Uterus (tissue), 4 donors: ENCODE measurements around the gene EIF3A. TPM values are rescaled to one million over a fixed set of nuclear protein-coding genes. Genes with fewer than 3 reads are reported as not detected.

Source experiments
- DNase-seq, 2 donors: peaks; one replicate each; pipeline ENCODE4 v3.0.0-alpha.2; 2019 to 2020
- H3K27ac ChIP-seq, 2 donors: fragments of 200-600 bp; sonication (generic); 1 replicate in 1 of 2; 2 replicates in 1 of 2; pipeline ENCODE4 v1.5.1; 2016 to 2018
- H3K27me3 ChIP-seq, 2 donors: fragments of 200-600 bp; sonication (generic); one replicate each; pipeline ENCODE4 v1.5.1; 2018 to 2019; ENCODE audit warnings: control low read depth in 1 of 2
- H3K36me3 ChIP-seq, 2 donors: fragments of 200-600 bp; sonication (generic); one replicate each; pipeline ENCODE4 v1.5.1; 2019; ENCODE audit warnings: control low read depth in 1 of 2
- H3K4me1 ChIP-seq, 2 donors: fragments of 200-600 bp; sonication (generic); one replicate each; pipeline ENCODE4 v1.5.1; 2018 to 2019; ENCODE audit warnings: control low read depth in 1 of 2
- H3K4me3 ChIP-seq, 2 donors: fragments of 200-600 bp; sonication (generic); 1 replicate in 1 of 2; 2 replicates in 1 of 2; pipeline ENCODE4 v1.5.1; 2018 to 2019; ENCODE audit warnings: mild to moderate bottlenecking in 1 of 2
- H3K9me3 ChIP-seq, 2 donors: fragments of 200-600 bp; sonication (generic); one replicate each; pipeline ENCODE4 v1.5.1; 2019; ENCODE audit warnings: control low read depth in 1 of 2
- CTCF ChIP-seq, 4 experiments: fragments of 200-600 bp in 2 of 4; fragments of 450-650 bp in 2 of 4; sonication (generic) in 2 of 4; IDR thresholded peaks; one replicate each; pipeline ENCODE4 v1.5.1; 2016 to 2019; ENCODE audit warnings: antibody characterized with exemption in 4 of 4, mild to moderate bottlenecking in 2 of 4, moderate library complexity in 1 of 4
- POLR2A ChIP-seq, 2 donors: fragments of 450-650 bp; IDR thresholded peaks; one replicate each; pipeline ENCODE4 v1.6.1; 2016; ENCODE audit warnings: antibody characterized with exemption in 2 of 2, mild to moderate bottlenecking in 1 of 2, moderate library complexity in 1 of 2
- intact Hi-C: fragments of 100-400 bp; cut with DNase I; formaldehyde crosslinking; loops from one replicate; pipeline ENCODE4 v1.15.1; 2023; ENCODE audit warnings: low total_unique reads
- total RNA-seq, 4 donors: library from RNA; depleted of rRNA in 3 of 4; stranded (reverse); fragments of >200 nt in 3 of 4; gene quantifications; one replicate each; pipeline versions ENCODE4 v1.1.0 to v1.2.4, GENCODE V29; 2014 to 2023
- donor health status: DM: yes; HTN: yes; CAD: no.

The EIF3A gene
- total RNA-seq, 4 donors from 2014 or later, result 54.3 to 144 (median 89.2) TPM

- Histone ChIP-seq H3K4me1 (no peaks in the 10 kb centered on the region), H3K27ac (no peak overlapping the region), H3K36me3 (no peaks in the 10 kb centered on the region), H3K4me3 (no peak overlapping the region), H3K27me3 (no peaks in the 10 kb centered on the region), H3K9me3 (no peaks in the 10 kb centered on the region)
- intact Hi-C loops, result no loop called here
- DNase-seq, result no peak
- no peak for TF ChIP-seq CTCF (IDR thresholded peaks at IDR 0.05)
- no peak for TF ChIP-seq POLR2A (IDR thresholded peaks at IDR 0.05)
Observed at GRCh38 chr10:119049777-119050176, 30.8 kb downstream of the EIF3A start.

- no peaks in the 10 kb centered on the region for H3K36me3 ChIP-seq
- H3K27me3 ChIP-seq, result no peaks in the 10 kb centered on the region
- H3K27ac ChIP-seq, result no peak overlapping the region
- intact Hi-C loops, result no loop called here
- TF ChIP-seq POLR2A (IDR thresholded peaks at IDR 0.05) (no peak), CTCF (IDR thresholded peaks at IDR 0.05) (no peak)
- no peak for DNase-seq
- no peaks in the 10 kb centered on the region for H3K9me3 ChIP-seq
- H3K4me3 ChIP-seq, result no peak overlapping the region
- no peaks in the 10 kb centered on the region for H3K4me1 ChIP-seq
Observed at GRCh38 chr10:119049361-119049760, 31.3 kb downstream of the EIF3A start.

- no peak for DNase-seq
- H3K36me3 ChIP-seq, result no peaks in the 10 kb centered on the region
Observed at GRCh38 chr10:119045561-119045960, 35.1 kb downstream of the EIF3A start.

DNA sequence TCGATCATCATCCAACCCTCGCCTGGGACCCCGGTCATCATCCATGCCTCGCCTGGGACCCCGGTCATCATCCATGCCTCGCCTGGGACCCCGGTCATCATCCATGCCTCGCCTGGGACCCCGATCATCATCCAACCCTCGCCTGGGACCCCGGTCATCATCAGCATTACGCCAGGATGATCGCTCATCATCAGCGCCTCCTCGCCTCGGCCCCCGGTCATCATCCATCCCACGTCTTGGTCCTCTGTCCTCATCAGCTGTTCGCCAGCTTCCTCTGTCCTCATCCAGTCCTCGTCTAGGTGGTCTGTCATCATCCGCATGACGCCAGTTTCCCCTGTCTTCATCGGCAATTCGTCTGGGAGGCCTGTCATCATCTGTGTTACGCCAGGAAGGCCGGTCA, 38.4 kb downstream of the EIF3A start:
- no peaks in the 10 kb centered on the region for H3K36me3 ChIP-seq
- TF ChIP-seq CTCF (IDR thresholded peaks at IDR 0.05), result no peak

More at GRCh38 chr10:119045561-119045960, 35.1 kb downstream of the EIF3A start:
- no peak for TF ChIP-seq CTCF (IDR thresholded peaks at IDR 0.05)
- no peak for TF ChIP-seq POLR2A (IDR thresholded peaks at IDR 0.05)
- H3K4me1 ChIP-seq, result no peaks in the 10 kb centered on the region
- no peaks in the 10 kb centered on the region for H3K9me3 ChIP-seq
- H3K27ac ChIP-seq, result no peak overlapping the region
- H3K27me3 ChIP-seq, result no peaks in the 10 kb centered on the region
- intact Hi-C loops, result no loop called here
- H3K4me3 ChIP-seq, result no peak overlapping the region

GRCh38 chr10:119041326-119041725, 39.3 kb downstream of the EIF3A start:
- H3K27ac ChIP-seq, result no peak overlapping the region
- DNase-seq, result no peak
- no peaks in the 10 kb centered on the region for H3K27me3 ChIP-seq
- intact Hi-C loops, result no loop called here
- TF ChIP-seq CTCF (IDR thresholded peaks at IDR 0.05), result no peak
- no peak for TF ChIP-seq POLR2A (IDR thresholded peaks at IDR 0.05)
- no peaks in the 10 kb centered on the region for H3K36me3 ChIP-seq
- H3K9me3 ChIP-seq, result no peaks in the 10 kb centered on the region
- no peaks in the 10 kb centered on the region for H3K4me1 ChIP-seq
- no peak overlapping the region for H3K4me3 ChIP-seq

More for the DNA sequence above, 38.4 kb downstream of the EIF3A start:
- H3K4me1 ChIP-seq, result no peaks in the 10 kb centered on the region
- intact Hi-C loops, result no loop called here
- no peak overlapping the region for H3K4me3 ChIP-seq
- no peak for DNase-seq
- no peaks in the 10 kb centered on the region for H3K9me3 ChIP-seq
- no peaks in the 10 kb centered on the region for H3K27me3 ChIP-seq
- no peak overlapping the region for H3K27ac ChIP-seq
